NCI-H1105 treated with DMSO at 0.1 percent for 48 hours (cell line): ENCODE measurements around the gene ZNF283.
A peak's percentile ranks its signal among the peaks of the same experiment; 100 is the strongest.
"Not testable (repeated sequence)": the region's sequence is repeated elsewhere in the genome, so short reads cannot be mapped to it uniquely, and the experiment has no call there.

Experiments used
- DNase-seq: peaks from one replicate; lab custom pipeline; 2025; lab: John Stamatoyannopoulos, UW

Gene ZNF283

GRCh38 chr19:43799502-43800142 lies 27.5 kb upstream of the ZNF283 start:
- DNase-seq = no peak

DNA sequence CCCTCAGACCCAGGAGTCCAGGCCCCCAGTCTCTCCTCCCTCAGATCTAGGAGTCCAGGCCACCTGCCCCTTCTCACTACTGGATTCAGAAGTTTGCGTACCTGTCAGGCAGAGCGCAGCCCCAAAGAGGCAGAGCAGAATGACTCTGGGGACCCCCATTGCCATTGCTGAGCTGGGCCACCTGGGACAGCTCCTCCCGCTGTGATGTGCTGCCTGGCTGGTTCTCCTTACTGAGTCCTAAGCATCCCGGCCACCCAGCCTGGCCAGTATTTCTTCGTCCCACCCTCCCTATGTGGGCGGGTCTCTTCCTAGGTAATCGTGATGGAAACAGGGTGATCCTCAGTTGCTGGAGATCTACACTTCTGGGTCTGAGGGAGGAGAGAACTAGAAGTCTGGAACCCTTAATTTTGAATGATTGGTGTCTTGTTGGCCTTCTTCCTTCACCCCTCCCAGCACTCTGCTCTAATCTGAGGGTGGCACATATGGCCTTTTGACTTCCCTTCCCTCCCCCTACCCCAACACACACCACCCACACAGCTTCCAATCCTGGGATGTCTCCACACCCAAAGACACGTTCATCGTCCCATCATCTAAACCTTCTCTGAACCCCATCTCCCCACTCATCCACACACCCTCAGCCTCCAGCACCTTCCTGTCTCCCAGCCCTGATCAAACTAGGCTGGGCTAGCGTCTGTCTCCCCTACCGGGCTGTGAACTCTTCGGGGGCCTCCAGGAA lies 24.7 kb upstream of the ZNF283 start, which contains the start of gene LYPD5:
LYPD5 (minus strand) TSS at position 232 of the 736 bp plus-strand sequence; CDS start at position 165, 67 bp downstream.
- DNase-seq = no peak

DNA sequence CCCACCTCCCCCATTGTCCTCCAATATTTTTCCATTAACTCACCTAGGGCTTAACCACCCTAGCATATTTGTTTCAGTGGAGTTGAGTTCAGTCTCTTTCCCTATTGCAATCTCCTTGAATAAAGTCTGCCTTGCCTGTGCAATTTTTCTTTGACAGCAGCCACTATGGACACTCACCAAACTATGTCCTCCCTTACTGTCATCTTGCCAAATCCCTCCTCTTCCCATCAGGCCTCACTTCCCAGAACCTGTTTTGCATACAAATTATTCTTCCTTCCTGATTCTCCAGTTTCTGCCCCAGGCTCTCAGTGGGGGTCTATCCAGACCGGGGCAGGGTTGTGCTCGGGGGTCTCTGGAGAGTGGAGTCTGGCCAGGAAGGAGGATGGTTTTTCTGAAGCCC lies 22.7 kb upstream of the ZNF283 start:
- DNase-seq = no peak

- not testable (repeated sequence) for DNase-seq
These were observed 20.7 kb upstream of the ZNF283 start for GRCh38 chr19:43806401-43806800.

DNA sequence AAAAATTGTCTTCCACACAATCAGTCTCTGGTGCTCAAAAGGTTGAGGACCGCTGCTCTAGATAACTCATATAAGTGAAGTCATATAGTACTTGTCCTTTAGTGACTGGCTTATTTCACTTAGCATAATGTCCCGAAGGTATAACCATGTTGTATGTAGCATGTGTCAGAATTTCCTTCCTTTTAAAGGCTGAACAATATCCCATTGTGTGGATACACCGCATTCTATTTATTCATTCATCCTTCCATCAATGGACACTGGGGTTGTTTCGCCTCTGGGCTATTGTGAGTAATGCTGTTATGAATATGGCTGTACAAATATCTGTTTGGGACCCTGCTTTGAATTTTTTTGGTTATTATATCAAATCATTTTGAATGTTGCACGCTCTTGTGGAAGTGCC lies 20.3 kb upstream of the ZNF283 start:
- DNase-seq = no peak

DNA sequence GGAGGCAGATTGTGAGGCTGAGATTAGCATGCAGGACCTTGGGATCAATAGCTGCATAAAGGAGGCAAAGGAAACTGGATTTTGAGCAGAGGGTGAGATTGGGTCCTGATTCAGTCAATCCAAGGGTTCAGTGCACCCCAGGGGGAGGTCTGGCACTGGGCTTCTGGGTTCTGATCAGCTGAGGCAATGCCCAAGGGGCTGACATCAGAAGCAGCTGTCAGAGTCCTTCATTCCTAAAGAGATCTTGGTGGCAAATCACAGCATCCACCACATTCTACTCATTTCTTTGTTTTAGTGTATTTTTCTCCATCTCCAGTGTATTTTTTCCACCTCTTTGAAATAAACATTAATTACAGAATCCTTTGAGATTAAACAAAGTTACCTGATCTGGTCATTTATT lies 19.5 kb upstream of the ZNF283 start:
- no peak for DNase-seq

GRCh38 chr19:43809762-43810696 lies 17.1 kb upstream of the ZNF283 start:
- peak; percentile 61 for DNase-seq

DNA sequence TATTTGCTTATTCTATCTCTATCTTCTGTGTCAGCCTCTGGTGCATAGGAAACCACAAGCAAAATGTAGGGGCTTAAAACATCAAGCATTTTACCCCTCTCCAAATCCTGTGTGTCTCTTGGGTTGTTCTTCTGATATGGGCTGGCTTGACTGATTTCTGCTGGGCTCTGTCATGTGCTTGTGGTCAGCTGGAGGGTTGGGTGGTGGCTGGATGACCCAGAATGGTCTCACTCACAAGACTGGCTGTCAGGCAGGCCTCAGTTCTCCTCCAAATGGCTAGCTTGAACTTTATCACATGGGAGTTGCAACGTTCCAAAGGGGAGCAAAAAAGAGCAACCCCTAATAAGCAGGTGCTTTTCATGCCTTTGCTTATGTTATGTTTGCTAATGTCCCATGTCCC lies 15.3 kb upstream of the ZNF283 start:
- no peak for DNase-seq

DNA sequence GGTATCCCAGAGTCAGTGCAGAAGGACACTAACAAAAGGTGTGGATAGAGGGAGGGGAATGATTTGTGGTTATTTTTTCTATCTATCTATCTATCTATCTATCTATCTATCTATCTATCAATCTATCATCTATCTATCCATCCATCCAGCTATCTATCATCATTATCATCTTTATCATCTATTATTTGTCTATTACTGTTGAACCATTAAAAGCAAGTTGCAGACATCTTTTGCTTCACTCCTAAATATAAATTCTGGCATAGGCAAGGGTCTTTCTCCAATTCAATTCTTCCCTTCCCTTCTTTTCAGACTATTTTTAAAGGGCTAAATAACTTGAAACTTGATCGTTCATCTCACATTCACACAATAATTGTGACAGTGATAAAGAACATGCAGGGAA lies 14.9 kb upstream of the ZNF283 start:
- DNase-seq = no peak

GRCh38 chr19:43812688-43813087 lies 14.4 kb upstream of the ZNF283 start:
- DNase-seq = no peak

GRCh38 chr19:43814663-43815352 lies 12.3 kb upstream of the ZNF283 start:
- DNase-seq = no peak

DNA sequence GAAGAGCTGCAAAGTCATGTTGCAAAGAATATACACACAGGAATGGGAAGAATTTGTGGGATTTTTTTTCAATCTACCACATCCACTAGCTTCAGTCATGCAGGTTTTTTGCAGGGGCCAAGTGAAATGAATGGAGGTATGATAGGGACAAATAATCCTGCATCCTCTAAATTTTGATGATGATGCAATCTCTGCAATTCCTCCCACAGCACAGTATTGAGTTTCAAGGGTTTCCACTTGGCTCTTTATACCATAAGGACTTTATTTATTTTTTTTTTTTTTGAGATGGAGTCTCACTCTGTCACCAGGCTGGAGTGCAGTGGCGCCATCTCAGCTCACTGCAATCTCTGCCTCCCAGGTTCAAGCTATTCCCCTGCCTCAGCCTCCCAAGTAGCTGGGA lies 9.7 kb upstream of the ZNF283 start:
- DNase-seq = not testable (repeated sequence)

DNA sequence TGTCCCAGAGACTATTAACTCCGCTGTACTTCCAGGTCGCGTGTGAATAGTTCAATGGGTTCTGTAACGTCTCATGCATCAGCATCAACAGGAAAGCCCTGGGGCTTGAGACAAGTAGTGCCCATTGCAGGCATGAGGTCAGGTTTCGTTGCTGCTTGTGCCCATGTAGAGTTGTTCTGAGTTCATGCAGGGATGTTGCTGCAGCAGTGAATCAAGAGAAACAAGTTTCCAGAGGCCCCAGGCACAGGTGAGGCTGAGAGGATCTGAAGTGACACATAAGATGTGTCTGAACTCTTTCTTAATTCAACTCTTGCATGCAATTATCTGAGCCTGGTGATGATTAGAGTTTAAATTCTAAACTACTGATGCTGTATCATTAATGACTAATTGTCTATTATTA lies 8.6 kb upstream of the ZNF283 start:
- DNase-seq = no peak

DNA sequence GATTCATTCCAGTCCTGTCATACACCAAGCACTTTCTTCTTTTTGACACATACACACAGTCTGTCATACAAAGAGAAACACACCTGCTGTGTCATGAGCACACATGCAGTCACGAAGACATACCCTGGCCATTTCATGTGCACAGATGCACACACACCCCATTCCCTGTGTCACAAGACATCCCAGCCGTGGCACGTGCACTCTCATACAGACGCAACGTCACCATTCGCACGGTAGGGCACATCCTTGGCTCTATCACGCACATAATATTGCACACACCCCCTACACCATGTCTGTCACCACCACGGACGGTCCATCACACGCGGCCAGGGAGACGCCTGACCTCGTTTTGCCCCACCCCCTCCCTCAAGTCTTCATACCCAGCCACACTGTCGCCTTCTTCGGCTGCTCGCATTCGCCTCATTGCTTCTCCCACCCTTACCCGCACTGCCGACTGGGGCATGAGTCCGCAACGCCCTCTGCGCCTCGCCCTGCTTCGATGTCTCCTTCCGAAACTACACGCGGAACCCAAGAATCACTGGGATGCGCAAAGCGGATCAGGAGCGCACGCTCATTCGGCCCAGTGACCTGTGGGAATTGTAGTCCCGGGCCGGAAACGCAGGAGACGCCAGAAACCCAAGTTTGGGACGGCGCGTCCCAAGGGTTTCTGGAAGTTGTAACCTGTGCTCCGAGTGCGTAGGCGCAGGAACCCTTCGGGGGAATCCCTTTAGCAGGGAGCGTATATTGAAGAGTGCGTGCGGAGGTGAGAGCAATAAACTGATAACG lies 6.8 kb upstream of the ZNF283 start:
- no peak for DNase-seq

GRCh38 chr19:43820884-43821215 lies 6.3 kb upstream of the ZNF283 start:
- no peak for DNase-seq

DNA sequence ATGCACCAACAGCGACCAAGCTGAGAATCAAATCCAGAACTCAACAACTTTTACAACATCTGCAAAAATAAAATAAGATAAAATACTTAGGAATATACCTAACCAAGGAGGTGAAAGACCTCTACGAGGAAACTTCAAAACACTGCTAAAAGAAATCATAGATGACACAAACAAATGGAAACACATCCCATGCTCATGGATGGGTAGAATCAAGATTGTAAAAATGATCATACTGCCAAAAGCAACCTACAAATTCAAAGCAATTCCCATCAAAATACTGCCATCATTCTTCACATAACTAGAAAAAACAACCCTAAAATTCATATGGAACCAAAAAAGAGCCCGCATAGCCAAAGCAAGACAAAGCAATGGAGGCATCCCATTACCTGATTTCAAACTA lies 3.3 kb upstream of the ZNF283 start:
- DNase-seq = not testable (repeated sequence)

DNA sequence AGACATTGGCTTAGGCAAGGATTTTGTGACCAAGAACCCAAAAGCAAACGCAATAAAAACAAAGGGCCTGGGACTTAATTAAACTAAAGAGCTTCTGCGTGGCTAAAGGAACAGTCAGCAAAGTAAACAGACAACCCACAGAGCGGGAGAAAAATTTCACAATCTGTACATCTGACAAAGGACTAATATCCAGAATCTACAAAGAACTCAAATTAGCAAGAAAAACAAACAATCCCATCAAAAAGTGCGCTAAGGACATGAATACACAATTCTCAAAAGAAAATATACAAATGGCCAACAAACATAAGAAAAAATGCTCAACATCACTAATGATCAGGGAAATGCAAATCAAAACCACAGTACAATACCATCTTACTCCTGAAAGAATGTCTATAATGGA lies 2.5 kb upstream of the ZNF283 start:
- DNase-seq = not testable (repeated sequence)

GRCh38 chr19:43839139-43839538 lies 12.0 kb downstream of the ZNF283 start:
- DNase-seq = no peak

DNA sequence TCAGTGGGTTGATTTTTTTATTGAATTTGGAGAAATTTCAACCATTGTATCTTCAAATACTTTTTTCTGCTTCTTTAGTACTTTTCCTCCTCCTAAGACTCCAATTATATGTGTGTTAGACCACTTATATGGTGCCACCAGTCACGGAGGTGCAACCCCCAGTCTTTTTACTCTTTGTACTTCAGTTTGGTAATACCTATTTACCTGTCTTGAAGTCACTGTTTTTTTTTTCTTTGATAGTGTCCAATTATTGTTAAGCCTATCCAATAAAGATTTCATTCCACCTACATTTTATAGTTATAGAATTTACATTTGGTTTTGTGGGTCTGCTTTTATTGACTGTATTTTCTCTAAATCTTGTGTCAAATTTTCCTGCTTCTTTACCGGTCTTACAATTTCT lies 14.9 kb downstream of the ZNF283 start:
- no peak for DNase-seq

- DNase-seq = no peak
These were observed 20.1 kb downstream of the ZNF283 start for GRCh38 chr19:43847246-43847645.

DNA sequence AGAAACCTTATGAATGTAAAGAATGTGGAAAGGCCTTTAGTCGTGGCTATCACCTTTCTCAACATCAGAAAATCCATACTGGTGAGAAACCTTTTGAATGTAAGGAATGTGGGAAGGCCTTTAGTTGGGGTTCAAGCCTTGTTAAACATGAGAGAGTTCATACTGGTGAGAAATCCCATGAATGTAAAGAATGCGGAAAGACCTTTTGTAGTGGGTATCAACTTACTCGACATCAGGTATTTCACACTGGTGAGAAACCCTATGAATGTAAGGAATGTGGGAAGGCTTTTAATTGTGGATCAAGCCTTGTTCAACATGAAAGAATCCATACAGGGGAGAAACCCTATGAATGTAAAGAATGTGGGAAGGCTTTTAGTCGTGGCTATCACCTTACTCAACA lies 20.8 kb downstream of the ZNF283 start:
- DNase-seq = no peak
